K562 (cell line): ENCODE measurements around the gene AMIGO3. TPM values are rescaled to one million over a fixed set of nuclear protein-coding genes. Genes with fewer than 3 reads are reported as not detected.

ENCODE experiments used
- ATAC-seq: fragments of 200-7000 bp; cut with Tn5 transposase; 3 replicates; pipeline ENCODE4 v1.9.1; 2020; ENCODE audit warnings: moderate library complexity
- BruUV-seq: library from RNA; stranded (reverse); fragments of 400-500 nt; replicated peaks from 2 replicates; lab custom pipeline; 2021; lab: Mats Ljungman, UMichigan
- CTCF ChIA-PET: fragments of 300-600 bp; formaldehyde crosslinking; extraction: SDS; loops from one replicate; lab custom pipeline; 2021; ENCODE audit warnings: low intra/inter-chr PET ratio; lab: Yijun Ruan, JAX
- POLR2A ChIA-PET: fragments of 300-600, 350-650 bp; sonication (Branson Sonifier 250); formaldehyde crosslinking; extraction: SDS; loops from one replicate; lab custom pipeline; 2021; ENCODE audit warnings: antibody characterized with exemption, inconsistent platforms; lab: Yijun Ruan, JAX
- DNase-seq, 4 experiments: peaks; one replicate each; pipeline versions ENCODE4 v3.0.0 to v3.0.0-alpha.2; 2011 to 2018; ENCODE audit warnings: low spot score in 3 of 4, mixed read lengths in 3 of 4; ENCODE audit errors: extremely low read depth in 1 of 4
- FAIRE-seq: peaks from 2 replicates; lab custom pipeline; 2011; peaks lifted over from hg19 to GRCh38; lab: Jason Lieb, UNC
- H2AFZ ChIP-seq: 2 replicates; pipeline ENCODE4 v1.6.0; 2011; ENCODE audit warnings: low read depth, low read length, control low read depth, inconsistent platforms
- H3K27ac ChIP-seq: fragments of 200-600 bp; 3 replicates; pipeline ENCODE4 v1.8.0; 2011; ENCODE audit warnings: low read depth, mild to moderate bottlenecking, control low read depth, inconsistent platforms, low read length, moderate library complexity, mixed read lengths; ENCODE audit errors: extremely low read depth
- H3K27me3 ChIP-seq, 2 experiments: fragments of 300-600 bp in 1 of 2; 2 replicates in 1 of 2; 3 replicates in 1 of 2; pipeline versions ENCODE4 v1.6.0 to v1.8.0; 2011; ENCODE audit warnings: inconsistent platforms in 2 of 2, low read length in 2 of 2, mild to moderate bottlenecking in 1 of 2, mixed read lengths in 1 of 2, moderate library complexity in 1 of 2; ENCODE audit not compliant: control insufficient read depth in 2 of 2, insufficient read depth in 2 of 2
- H3K36me3 ChIP-seq: fragments of 300-600 bp; 3 replicates; pipeline ENCODE4 v1.8.0; 2011; ENCODE audit warnings: mild to moderate bottlenecking, low read length, inconsistent platforms; ENCODE audit not compliant: control insufficient read depth, insufficient read depth
- H3K4me1 ChIP-seq, 2 experiments: fragments of 200-600 bp in 1 of 2; replicated peaks in 1 of 2; 2 replicates in 1 of 2; 3 replicates in 1 of 2; pipeline versions ENCODE4 v1.5.1 to v1.8.0; 2011; ENCODE audit warnings: inconsistent platforms in 2 of 2, low read length in 2 of 2, mild to moderate bottlenecking in 1 of 2, mixed read lengths in 1 of 2, moderate library complexity in 1 of 2; ENCODE audit not compliant: control insufficient read depth in 2 of 2, insufficient read depth in 2 of 2
- H3K4me2 ChIP-seq: 2 replicates; pipeline ENCODE4 v1.6.1; 2011; ENCODE audit warnings: low read length, control low read depth, inconsistent platforms, mixed read lengths; ENCODE audit not compliant: insufficient read depth
- H3K4me3 ChIP-seq: fragments of 200-600 bp; sonication (generic), shearing (Covaris generic); 2 replicates; pipeline ENCODE4 v1.5.1; 2016; ENCODE audit warnings: control low read depth, inconsistent platforms
- H3K79me2 ChIP-seq: fragments of 200-600 bp; 3 replicates; pipeline ENCODE4 v1.8.0; 2011; ENCODE audit warnings: low read length, inconsistent platforms; ENCODE audit not compliant: control insufficient read depth, insufficient read depth
- H3K9ac ChIP-seq, 2 experiments: 2 replicates each; pipeline versions ENCODE4 v1.6.0 to v1.6.1; 2011; ENCODE audit warnings: low read depth in 2 of 2, low read length in 2 of 2, control low read depth in 1 of 2, inconsistent platforms in 1 of 2, mild to moderate bottlenecking in 1 of 2, mixed read lengths in 1 of 2; ENCODE audit not compliant: insufficient read depth in 1 of 2
- H3K9me1 ChIP-seq: one replicate; pipeline ENCODE4 v1.6.0; 2011; ENCODE audit warnings: inconsistent platforms, mild to moderate bottlenecking, low read length, moderate library complexity; ENCODE audit not compliant: control insufficient read depth, insufficient read depth
- H3K9me3 ChIP-seq: replicated peaks from 2 replicates; pipeline ENCODE4 v1.5.1; 2011; ENCODE audit warnings: low read depth, low read length, inconsistent platforms; ENCODE audit not compliant: control insufficient read depth, insufficient read depth
- H4K20me1 ChIP-seq: replicated peaks from 2 replicates; pipeline ENCODE4 v1.6.1; 2011; ENCODE audit warnings: low read length, inconsistent platforms, mixed read lengths; ENCODE audit not compliant: control insufficient read depth, insufficient read depth
- POLR2A ChIP-seq: fragments of 450-650 bp; conservative IDR thresholded peaks from 2 replicates; pipeline ENCODE4 v1.6.1; 2016
- POLR2G ChIP-seq: fragments of 200-400 bp; formaldehyde crosslinking; IDR thresholded peaks from 2 replicates; pipeline ENCODE4 v1.6.1; 2017; ENCODE audit warnings: low read depth, mild to moderate bottlenecking, antibody characterized with exemption, low read length, moderate library complexity
- REST ChIP-seq, 2 experiments: fragments of 450-650 bp; formaldehyde crosslinking in 1 of 2; IDR thresholded peaks; 2 replicates each; pipeline versions ENCODE4 v1.4.0 to v1.6.1; 2014 to 2020; ENCODE audit warnings: mild to moderate bottlenecking in 2 of 2, borderline replicate concordance in 1 of 2, low read depth in 1 of 2
- WGBS: fragments of 100-300 bp; shearing (Covaris generic); methylation state at CpG from one replicate; pipeline ENCODE4 v1.1.6; 2016; ENCODE audit warnings: low coverage, mixed read lengths; ENCODE audit not compliant: insufficient coverage; ENCODE audit errors: missing lambda C conversion rate; 5-methylcytosine and 5-hydroxymethylcytosine counted together
- in situ Hi-C: fragments of 300-500 bp; cut with MboI; formaldehyde crosslinking; loops from 4 replicates; pipeline ENCODE4 v1.15.0; 2018; ENCODE audit warnings: inconsistent platforms, mixed read lengths
- intact Hi-C: fragments of 100-400 bp; cut with micrococcal nuclease; formaldehyde crosslinking; loops from 2 replicates; pipeline ENCODE4 v1.14.2; 2022
- polyA plus RNA-seq, 8 experiments: library from polyadenylated mRNA; depleted of rRNA in 4 of 8; stranded (reverse) in 5 of 8; unstranded in 3 of 8; fragments of >200 nt; fragmentation: Nextera tagmentation in 2 of 8; fragmentation: Illumina TruSeq in 1 of 8; extraction: Ambion mirVana in 2 of 8; extraction: Trizol in 1 of 8; gene quantifications; 2 replicates each; pipeline versions ENCODE4 v1.2.1 to v1.2.3, GENCODE V29; 2011 to 2014; ENCODE audit warnings: inconsistent platforms in 1 of 8, missing spikeins in 1 of 8
- total RNA-seq, 7 experiments: library from RNA; depleted of rRNA in 6 of 7; stranded (reverse); fragments of >200 nt in 6 of 7; fragmentation: Illumina TruSeq in 2 of 7; extraction: Trizol in 2 of 7; gene quantifications; 2 replicates each; pipeline versions ENCODE4 v1.2.1 to v1.2.3, GENCODE V29; 2011 to 2021; ENCODE audit warnings: low replicate concordance in 1 of 7

AMIGO3 gene
- total and polyA plus RNA-seq, 9 of the 15 experiments (the other 6 are each of a cell fraction or from before 2014, with no cell fraction given) = 0.13 to 2.8 (median 0.44) TPM; not detected in 4

GRCh38 chr3:49713336-49714105, 6.0 kb downstream of the AMIGO3 start:
- no peak for TF ChIP-seq REST (IDR thresholded peaks at IDR 0.05; ENCODE audit: borderline replicate concordance)
- TF ChIP-seq REST (CRISPR knock-in tag; IDR thresholded peaks at IDR 0.05; ENCODE audit: low read depth) = no peak
- 0 out of 2 replicates have a peak, but pooled peaks have one; percentile 6 for TF ChIP-seq POLR2A
- TF ChIP-seq POLR2G = peak; percentile 63
- peaks cover 31% of the 10 kb centered on the region; the same call in 2 of the 3 replicates for H3K36me3 ChIP-seq
- intact Hi-C loops = no loop called here
- no peak for ATAC-seq
- no peak overlapping the region for H3K27ac ChIP-seq
- H3K4me3 ChIP-seq = no peak overlapping the region
- no peak overlapping the region for H3K9ac ChIP-seq
- ChIA-PET CTCF (no interaction called here), POLR2A (interaction anchor here (0.7 to 1.3 kb wide), 3 partner anchors 10 to 42 kb away, joined by 3 to 5 read pairs (median 4); partner anchors contain the start of gene GMPPB)
- no peaks in the 10 kb centered on the region for H3K9me3 ChIP-seq
- H3K9me1 ChIP-seq = no peaks in the 10 kb centered on the region
- no peak for DNase-seq
- H2AFZ ChIP-seq = no peak overlapping the region
- no peaks in the 10 kb centered on the region; a peak in 1 of 5 replicates for H3K4me1 ChIP-seq
- H3K79me2 ChIP-seq = no peaks in the 10 kb centered on the region
- no peak for FAIRE-seq
- no peaks in the 10 kb centered on the region for H3K27me3 ChIP-seq
- no peak overlapping the region for H3K4me2 ChIP-seq
- BruUV-seq = no TSS peak
- H4K20me1 ChIP-seq = no peaks in the 10 kb centered on the region
- in situ Hi-C loops = no loop called here
- WGBS = 92% methylated on average over 14 of the region's 25 CpGs
